ENCODE results near the gene SMIM12.
"Not testable (repeated sequence)": the region's sequence is repeated elsewhere in the genome, so short reads cannot be mapped to it uniquely, and the experiment has no call there.

The SMIM12 gene

DNA sequence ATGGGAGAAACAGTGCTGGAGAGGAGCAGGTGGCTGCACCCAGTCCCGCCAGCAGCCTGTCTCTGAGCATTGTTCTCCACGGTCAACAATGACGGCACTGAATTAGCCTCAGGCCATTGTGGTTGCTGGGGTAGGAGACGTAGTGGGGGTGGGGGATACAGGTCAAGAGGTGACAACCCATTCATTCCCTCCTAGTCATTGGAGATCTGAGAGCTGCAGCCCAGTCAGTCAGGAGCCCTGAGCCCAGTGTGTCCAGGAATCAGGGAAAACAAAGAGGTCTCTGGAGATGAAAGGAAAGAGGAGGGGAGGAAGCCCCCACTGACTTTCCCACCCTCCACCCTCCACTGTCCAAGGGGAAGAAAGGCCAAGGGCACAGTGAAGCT, 15.3 kb downstream of the SMIM12 start:
- in situ Hi-C loops (cut with HindIII; ENCODE audit: low sequenced_read_pairs) = no loop called here

DNA sequence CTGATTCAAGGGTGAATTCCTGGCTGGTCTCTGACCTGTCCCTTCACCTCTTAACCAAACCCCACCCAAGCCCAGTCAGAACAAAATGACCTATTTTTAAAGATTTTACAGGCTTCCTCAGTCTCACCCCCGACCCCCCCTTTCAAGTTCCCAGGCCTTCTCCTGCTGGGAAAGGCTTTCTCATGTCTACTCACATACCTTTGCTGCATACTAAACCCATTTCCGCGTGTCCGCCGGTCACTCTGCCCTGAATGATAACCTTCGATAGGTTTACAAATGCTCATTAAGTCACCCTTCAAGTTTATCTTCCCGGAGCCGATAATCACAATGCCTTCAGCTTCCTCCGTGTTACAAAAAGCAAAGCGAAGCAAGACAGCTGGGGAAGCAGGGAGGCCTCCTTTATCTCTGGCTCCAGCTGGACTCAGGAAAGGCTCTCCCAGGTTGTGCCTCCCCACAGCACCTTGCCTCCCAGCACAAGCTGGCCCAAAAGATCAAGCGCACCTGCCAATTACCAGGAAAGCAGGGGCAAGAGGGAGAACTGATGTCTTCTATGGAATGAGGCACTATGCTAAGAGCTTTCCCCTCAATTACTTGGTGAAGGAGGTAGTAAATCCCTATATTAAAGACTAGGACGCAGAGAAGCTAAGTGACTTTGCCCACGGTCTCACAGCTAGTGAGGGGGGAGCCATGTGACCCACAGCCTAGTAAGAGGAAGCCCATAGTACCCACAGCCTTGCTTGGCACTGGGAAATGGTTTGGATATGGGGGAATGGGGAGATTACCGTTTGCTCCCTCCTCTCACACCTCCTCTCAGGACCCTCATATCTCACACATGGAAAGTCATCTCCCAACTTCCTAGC, 15.9 kb downstream of the SMIM12 start:
- in situ Hi-C loops (cut with HindIII; ENCODE audit: low sequenced_read_pairs) = no loop called here

DNA sequence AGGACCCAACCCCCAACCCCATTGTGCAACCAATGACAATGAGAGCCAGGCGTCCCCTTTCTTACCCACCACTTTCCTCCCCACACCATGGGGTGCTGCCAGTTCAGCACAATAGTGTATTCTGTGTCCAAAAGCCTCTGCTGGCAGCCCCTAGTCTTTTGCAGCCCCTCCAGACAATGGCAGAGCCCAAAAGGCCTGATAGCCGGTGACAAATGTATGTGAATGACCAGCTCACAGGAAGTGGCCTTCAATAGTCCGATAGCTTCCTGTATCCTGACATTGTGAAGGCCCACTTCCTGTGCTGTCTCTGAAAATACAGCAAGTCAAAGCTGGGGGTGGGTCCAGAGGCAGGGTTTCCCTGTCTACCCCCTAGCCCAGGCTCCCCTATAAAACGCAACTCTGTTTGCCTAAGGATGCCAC, 16.6 kb downstream of the SMIM12 start:
- in situ Hi-C loops (cut with HindIII; ENCODE audit: low sequenced_read_pairs) = no loop called here

DNA sequence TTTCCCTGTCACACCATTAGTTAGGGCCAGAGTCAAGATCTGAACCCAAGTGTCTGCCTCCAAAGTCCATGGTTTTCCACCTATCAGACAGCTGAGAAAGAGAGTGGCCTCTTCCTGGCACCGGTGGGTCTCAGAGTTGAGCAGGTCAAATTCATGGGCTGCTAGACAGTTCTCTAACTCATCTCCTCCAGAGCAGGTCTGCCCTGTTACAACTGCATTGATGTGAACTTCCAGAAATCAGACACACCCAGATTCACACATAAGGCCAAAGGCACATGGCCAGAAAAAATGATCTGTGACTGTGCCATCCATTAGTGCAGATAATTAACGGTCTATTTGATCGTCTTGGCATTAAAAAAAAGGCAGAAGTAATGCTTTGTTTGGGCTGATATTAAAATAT, 17.5 kb downstream of the SMIM12 start:
- in situ Hi-C loops (cut with HindIII; ENCODE audit: low sequenced_read_pairs) = no loop called here

DNA sequence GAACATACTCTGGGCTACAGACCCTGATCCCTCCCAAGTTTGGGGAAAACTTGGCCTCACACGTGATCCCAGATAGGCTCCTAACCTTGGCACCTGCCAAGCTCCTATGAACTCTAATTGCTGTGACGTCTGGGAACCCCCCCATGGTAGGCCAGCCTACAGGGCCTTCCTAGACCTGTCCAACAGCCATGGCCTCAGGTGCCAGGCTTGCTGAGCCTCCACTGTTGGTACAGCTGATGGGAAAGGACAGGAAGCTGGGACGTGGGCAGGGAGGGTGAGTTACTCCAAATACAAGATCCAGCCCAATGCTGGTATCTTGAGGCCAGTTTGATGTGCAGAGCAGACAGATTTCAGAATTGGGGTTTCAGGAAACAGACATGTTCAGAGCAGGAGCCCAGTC, 19.1 kb downstream of the SMIM12 start:
- in situ Hi-C loops (cut with HindIII; ENCODE audit: low sequenced_read_pairs) = no loop called here

DNA sequence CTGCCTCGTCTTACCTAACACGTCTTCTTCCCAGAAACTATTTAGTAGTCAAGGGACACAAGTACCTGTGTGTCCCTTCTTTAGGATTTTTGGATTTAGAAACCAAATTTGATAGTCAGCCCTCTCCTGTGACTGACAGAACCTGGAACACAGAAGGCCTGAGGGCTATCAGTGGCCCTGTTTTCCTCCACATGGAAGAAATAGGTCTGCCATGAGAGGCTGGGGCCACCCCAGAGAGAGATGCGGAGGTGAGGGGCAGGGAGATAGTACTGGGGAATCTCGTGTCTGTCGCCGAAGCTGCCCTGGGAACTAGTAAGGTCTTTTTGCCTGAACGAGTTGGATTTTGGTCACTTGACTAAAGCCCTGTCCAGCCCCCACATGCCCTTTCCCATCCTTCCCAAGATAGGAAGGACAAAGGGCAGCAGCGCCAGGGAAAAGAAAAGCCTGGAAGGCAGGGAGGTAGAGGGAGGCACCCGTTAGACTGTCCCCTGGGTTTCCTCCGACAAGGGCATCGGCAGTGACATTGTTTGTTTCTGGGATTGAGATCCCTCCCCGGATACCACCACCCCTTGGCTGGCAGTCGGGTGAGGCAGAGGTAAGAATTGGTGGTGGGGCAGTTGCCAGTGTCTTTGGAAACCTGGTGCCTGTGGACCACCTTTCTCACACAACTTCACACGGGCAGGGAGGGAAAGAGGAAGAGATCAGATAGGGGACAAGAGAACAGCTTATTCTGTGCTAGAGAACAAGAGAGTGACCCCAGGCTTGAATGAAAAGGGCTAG, 19.8 kb downstream of the SMIM12 start:
- in situ Hi-C loops (cut with HindIII; ENCODE audit: low sequenced_read_pairs) = no loop called here

DNA sequence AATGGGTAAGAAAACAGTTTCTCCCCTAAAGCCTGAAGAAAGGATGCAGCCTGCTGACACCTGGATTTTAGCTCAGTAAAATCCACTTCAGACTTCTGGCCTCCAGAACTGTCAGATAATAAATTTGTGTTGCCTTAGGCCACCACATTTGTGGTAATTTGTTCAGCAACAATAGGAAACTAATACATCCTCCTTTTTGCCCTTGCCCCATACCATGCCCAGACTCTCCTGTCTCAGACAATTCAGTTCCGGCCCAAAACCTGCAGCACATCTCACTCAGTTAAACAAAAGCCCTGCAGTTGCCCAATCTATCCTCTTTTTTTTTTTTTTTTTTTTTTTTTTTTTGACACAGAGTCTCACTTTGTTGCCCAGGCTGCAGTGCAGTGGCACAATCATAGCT, 25.8 kb downstream of the SMIM12 start:
- in situ Hi-C loops (cut with HindIII; ENCODE audit: low sequenced_read_pairs) = no loop called here

DNA sequence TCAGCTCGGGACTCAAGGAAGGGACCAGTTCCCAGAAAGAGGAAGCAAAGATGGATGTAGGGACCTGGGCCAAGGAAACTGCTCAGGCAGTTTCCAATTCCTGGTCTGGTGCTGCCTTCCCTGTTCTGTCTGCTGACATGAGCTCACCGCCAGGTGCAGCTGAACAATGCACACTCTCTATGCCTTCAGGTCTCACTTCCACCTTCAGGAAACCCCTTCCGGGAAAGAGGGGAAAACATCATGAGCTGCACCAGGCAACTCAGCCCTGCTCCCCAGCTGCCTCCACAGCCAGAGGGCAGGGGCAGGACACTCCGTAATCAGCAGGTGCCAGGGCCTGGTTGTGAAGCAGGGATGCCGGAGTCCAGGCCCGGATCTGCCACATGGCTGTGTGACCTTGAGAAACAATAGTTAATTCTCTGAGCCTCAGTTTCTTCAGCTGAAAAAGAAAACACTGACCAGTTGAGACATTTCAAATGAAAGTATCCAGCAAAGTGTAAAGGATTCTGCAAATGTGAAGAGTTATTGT, 27.8 kb downstream of the SMIM12 start:
- in situ Hi-C loops (cut with HindIII; ENCODE audit: low sequenced_read_pairs) = no loop called here

DNA sequence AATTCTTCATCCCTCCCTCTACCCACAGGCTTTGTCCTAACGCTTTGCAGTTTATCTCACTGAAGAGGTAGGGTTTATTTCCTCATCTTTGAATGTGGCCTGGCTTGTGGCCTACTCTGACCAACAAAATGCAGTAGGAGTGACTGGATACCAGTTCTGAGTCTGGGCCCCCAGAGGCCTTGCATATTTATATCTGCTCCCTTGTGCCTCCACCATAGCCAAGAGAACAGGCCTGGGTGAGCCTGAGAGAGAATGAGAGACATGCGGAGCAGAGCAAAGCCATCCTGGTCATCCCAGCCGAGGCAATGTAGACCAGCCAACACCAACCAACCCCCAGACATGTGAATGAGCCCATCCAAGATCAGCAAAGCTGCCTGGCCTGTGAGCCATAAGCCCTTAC, 30.3 kb downstream of the SMIM12 start:
- in situ Hi-C loops (cut with HindIII; ENCODE audit: low sequenced_read_pairs) = no loop called here

DNA sequence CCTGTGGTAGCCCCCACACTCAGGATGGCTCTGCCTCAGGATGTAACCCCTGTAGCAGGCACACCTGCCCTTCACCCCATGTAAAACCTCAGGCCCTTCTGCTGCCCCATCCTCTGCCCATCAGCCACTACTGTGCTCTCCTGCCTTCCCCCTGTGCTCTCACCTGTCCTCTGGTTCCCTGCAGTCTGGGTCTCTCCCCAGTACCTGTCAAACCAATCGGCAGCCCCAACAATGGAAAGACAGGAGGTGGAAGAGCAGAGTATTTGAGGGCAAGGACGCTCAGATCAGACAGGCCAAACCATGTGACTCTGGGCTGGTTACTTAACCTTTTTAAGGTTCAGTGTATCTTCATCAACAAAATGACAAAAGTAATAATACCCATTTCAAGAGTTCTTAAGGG, 30.9 kb downstream of the SMIM12 start:
- in situ Hi-C loops (cut with HindIII; ENCODE audit: low sequenced_read_pairs) = no loop called here

DNA sequence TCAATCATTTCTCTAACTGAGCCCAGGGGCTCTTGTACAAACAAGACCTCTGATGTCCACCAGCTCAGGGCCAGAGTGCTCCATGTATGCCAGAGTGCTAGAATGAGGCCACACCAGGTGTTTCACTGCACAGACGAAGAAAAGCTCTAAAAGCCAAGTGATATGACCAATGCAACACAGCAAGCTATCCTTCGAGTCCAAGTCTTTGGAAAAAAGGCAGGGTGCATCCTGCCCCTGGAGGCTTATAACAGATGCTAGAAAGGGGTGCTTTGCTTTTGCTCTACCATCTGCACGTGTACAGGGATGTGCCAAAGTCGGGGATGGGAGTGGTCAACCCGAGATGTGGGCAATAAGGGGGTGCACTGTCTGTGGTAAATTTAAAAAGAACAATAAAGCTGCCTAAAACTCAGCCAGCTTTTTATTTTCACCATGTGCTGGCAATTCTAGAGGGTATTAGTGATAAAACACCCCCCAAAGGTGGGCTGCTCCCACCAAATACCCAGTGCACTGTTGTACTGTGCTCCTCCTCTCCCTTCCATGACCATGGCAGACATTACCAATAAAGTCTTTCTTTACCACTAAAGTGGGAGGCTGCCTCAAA, 32.1 kb downstream of the SMIM12 start:
- in situ Hi-C loops (cut with HindIII; ENCODE audit: low sequenced_read_pairs) = no loop called here

DNA sequence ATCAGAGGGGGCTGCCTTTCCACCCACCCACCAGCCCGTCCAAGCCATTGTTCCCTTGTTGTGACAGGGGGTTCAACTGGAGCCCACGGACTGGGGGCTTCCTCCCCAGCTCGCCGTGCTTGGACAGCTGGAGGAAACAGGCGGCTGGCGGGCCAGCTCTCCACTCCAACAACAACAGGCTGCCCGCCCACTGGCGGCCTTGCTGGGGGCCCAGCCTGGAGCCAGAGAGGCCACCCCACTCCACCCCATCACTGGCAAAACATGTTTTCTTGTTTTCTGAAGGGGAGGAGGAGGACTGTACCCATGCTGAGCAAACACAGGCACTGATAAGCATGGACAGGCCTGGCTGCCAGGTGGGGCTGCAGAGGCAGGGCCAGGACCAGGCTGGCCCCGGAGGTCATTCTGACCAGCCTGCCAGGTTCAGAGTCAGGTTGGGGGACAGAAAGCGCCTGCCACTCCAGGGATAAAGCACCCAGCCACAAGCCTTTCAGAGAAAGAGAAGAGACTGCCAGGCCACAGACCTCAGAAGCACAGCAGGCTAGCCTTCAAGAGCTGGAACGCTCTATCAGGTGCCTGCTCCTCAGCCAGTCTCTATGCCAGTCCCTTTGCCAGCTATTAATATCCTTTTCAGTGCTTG, 34.0 kb downstream of the SMIM12 start:
- in situ Hi-C loops (cut with HindIII; ENCODE audit: low sequenced_read_pairs) = no loop called here

DNA sequence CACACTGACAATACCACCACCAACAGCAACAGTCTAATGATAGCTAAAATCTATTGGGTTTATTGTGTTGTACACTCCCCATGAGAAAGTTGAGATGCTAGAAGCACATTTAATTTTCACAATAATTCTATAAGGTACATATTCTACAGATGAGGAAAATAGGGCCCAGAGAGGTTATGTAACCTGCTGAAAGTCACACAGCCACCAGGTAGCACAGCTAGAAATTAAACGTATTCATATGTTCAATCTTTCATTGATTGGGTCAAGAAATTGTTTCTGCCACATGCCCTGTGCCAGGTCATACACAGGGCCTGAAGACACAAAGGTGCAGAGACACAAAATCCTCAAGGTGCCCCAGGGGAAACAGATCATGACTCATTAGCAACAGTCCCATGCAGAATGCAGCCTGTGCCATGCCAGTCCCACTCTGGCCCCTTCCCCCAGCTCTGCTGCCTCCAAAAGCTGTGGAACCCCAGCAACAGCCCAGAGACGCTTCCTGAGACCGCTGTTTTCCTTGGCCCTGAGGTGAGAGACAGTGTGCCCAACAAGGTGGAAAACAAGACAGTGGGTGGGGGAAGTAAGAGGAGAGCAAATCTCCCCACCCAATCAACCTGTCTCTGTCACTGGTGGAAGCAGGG, 34.6 kb downstream of the SMIM12 start:
- in situ Hi-C loops (cut with HindIII; ENCODE audit: low sequenced_read_pairs) = no loop called here

DNA sequence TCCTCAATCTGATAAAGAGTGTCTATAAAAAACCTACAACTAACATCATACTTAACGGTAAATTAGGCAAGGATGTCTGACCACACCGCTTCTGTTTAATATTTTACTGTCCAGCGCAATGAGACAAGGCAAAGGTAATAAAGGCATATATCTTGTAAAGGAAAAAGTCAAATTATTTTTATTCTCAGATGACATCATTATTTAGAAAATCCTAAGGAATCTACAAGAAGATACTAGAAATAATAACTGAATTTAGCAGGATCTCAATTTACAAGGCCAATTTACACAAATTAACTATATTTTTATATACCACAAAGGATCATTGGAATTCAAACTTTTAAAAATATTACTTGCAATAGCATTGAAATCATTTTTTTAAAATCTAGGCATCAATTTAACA, 37.3 kb downstream of the SMIM12 start:
- in situ Hi-C loops (cut with HindIII; ENCODE audit: low sequenced_read_pairs) = no loop called here

DNA sequence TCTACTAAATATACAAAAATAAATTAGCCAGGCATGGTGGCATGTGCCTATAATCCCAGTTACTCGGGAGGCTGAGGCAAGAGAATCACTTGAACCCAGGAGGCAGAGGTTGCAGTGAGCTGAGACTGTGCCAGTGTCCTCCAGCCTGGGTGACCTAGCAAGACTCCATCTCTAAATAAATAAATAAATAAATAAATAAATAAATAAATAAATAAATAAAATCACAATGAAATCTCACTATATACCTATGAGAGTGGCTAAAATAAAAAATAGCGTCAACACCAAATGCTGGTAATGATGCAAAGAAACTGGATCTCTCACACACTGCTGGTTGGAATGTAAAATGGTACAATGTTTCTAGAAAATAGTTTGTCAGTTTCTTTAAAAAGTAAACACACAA, 40.7 kb downstream of the SMIM12 start:
- in situ Hi-C loops (cut with HindIII; ENCODE audit: low sequenced_read_pairs) = not testable (repeated sequence)

DNA sequence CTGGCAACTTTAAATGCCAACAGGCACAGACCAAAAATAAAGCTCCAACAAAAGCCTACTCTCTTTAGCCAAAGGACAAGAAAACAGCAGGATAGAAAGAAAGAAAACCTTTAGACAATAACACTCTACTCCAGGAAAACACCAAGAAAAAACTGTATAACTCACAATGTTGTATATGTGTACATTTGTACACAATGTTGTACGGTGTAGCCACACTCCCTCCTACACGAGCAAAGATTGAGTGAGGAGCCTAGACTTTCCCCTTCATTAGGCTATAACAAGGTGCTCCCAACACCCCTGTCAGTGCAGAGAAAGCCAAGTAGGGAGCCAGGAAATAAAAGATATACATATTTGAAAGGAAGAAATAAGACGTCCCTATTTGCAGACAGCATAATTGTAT, 42.8 kb downstream of the SMIM12 start:
- in situ Hi-C loops (cut with HindIII; ENCODE audit: low sequenced_read_pairs) = no loop called here

DNA sequence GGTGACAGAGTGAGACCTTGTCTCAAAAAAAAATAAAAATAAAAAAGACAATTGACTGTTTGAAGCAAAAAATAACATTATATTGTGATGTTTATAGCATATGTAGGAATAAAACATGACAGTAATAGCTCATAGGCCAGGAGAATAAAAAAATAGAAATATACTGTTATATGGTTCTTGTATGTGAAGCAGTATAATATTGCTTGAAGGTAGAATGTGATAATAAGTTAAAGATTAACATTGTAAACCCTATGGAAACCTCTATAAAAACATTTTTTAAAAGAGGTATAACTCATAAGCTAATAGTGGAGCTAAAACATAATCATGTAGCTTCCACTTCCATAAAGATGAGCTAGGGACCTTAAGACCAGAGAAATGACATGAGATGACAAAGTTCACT, 43.2 kb downstream of the SMIM12 start:
- in situ Hi-C loops (cut with HindIII; ENCODE audit: low sequenced_read_pairs) = no loop called here

DNA sequence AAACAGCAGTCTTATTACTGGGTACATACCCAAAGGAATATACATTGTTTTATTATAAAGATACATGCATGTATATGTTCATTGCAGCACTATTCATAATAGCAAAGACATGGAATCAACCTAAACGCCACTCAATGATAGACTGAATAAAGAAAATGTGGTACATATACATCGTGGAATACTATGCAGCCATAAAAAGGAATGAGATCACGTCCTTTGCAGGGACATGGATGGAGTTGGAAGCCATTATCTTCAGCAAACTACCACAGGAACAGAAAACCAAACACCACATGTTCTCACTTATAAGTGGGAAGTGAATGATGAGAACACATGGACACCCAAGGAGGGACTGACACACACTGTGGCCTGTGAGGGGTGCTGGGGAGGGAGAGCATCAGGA, 48.8 kb downstream of the SMIM12 start:
- in situ Hi-C loops (cut with HindIII; ENCODE audit: low sequenced_read_pairs) = not testable (repeated sequence)

DNA sequence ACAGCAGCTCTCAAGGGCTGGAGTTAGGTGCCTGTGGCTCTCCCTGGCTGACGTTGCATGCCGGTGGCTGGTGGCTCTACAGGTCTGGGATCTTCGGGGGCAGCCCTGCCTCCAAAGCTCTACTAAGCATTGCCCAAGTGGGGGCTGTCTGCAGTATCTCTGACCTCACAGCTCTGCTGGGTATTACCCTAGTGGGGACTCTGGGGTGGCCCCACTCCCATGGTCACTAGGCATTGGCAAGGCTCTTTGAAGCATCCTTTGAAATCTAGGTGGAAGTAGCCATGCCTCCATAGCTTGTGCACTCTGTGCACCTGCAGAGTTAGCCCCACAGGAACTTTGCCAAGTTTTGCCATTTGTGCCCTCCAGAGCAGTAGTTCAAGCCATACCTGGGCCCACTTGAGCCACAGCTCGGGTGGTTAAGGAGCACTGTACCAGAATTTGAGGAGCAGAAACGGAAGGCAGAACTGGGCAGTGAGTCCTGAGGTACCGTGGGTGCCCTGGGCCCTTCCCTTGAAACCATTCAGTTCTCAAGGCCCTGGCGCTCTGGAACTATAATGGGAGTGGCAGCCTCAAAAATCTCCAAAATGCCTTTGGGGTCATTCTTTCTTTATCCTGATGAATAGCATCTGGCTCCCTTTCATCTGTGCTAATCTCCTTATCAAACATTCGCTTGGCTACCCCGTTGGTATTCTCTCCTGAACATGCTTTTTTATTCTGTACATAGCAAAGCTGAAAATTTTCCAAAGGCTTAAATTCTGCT, 51.3 kb downstream of the SMIM12 start:
- in situ Hi-C loops (cut with HindIII; ENCODE audit: low sequenced_read_pairs) = no loop called here

DNA sequence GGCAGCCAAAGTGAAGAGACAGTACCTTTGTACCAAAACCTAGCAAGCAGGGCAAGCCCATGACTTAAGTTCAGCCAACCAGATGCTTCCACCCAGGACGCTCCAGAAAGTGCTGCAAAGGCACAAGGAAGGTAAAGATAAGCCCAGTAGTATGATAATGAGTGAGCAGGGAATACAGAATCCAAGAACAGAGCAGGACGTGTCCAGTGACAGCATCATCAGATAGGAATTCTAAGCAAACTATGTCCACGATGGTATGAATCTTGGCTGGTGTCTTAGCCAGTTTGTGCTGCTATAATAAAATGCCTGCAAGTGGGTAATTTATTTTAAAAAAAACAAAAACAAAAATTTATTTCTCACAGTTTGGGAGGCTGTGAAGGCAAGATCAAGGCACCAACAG, 53.2 kb downstream of the SMIM12 start:
- in situ Hi-C loops (cut with HindIII; ENCODE audit: low sequenced_read_pairs) = no loop called here

Data from DLD1 (cell line).